ENCODE data around the gene NUP153. TPM values are rescaled to one million over a fixed set of nuclear protein-coding genes. Genes with fewer than 3 reads are reported as not detected.
"Not testable (repeated sequence)": the region's sequence is repeated elsewhere in the genome, so short reads cannot be mapped to it uniquely, and the experiment has no call there.

Gene NUP153
- total RNA-seq, 4 donors from 2014 or later: 35.5 to 42.2 (median 40.5) TPM

- 87 to 100% methylated on average over 2 of the region's 2 CpGs for WGBS, 2 donors
- H3K4me3 ChIP-seq (ENCODE audit: low read depth, poor library complexity, severe bottlenecking): no peak overlapping the region
- intact Hi-C loops (cut with DNase I; ENCODE audit: low total_unique reads): no loop called here
- TF ChIP-seq POLR2A (IDR thresholded peaks at IDR 0.05) (no peak), CTCF (IDR thresholded peaks at IDR 0.05) (no peak)
- DNase-seq (ENCODE audit: low spot score in 2 of 2): no peak
Measured at GRCh38 chr6:17709476-17709875, 2.8 kb upstream of the NUP153 start.

GRCh38 chr6:17708035-17708434 is 1.3 kb upstream of the NUP153 start:
- H3K4me3 ChIP-seq (ENCODE audit: low read depth, poor library complexity, severe bottlenecking); DNase-seq (ENCODE audit: low spot score in 2 of 2); intact Hi-C loops (cut with DNase I; ENCODE audit: low total_unique reads): not testable (repeated sequence)
- WGBS, 2 donors: 65 to 75% methylated on average over 12 of the region's 12 CpGs

- 29 to 32% methylated on average over 5 of the region's 5 CpGs for WGBS, 2 donors
- no peak for DNase-seq (ENCODE audit: low spot score in 2 of 2)
- no peak overlapping the region for H3K4me3 ChIP-seq (ENCODE audit: low read depth, poor library complexity, severe bottlenecking)
- intact Hi-C loops (cut with DNase I; ENCODE audit: low total_unique reads): no loop called here
- no peak for TF ChIP-seq CTCF (IDR thresholded peaks at IDR 0.05)
- no peak for TF ChIP-seq POLR2A (IDR thresholded peaks at IDR 0.05)
Measured at GRCh38 chr6:17707371-17707651, 586 bp upstream of the NUP153 start.

- peak overlapping the region; percentile 94 for H3K4me3 ChIP-seq (ENCODE audit: low read depth, poor library complexity, severe bottlenecking)
- WGBS, 2 donors: 0 to 1% methylated on average over 27 to 34 of the region's 58 CpGs
- TF ChIP-seq CTCF (IDR thresholded peaks at IDR 0.05) (no peak), POLR2A (IDR thresholded peaks at IDR 0.05) (no peak)
- peak; percentile 43 to 93 for DNase-seq (ENCODE audit: low spot score in 2 of 2)
- intact Hi-C loops (cut with DNase I; ENCODE audit: low total_unique reads): no loop called here
Measured at GRCh38 chr6:17705778-17706579, 746 bp downstream of the NUP153 start.

GRCh38 chr6:17705428-17705777 is 1.3 kb downstream of the NUP153 start:
- no peak for DNase-seq (ENCODE audit: low spot score in 2 of 2)
- TF ChIP-seq POLR2A (IDR thresholded peaks at IDR 0.05) (no peak), CTCF (IDR thresholded peaks at IDR 0.05) (no peak)
- peak overlapping the region; percentile 94 for H3K4me3 ChIP-seq (ENCODE audit: low read depth, poor library complexity, severe bottlenecking)
- intact Hi-C loops (cut with DNase I; ENCODE audit: low total_unique reads): no loop called here
- WGBS, 2 donors: 1% methylated on average over 10 of the region's 10 CpGs

- no peak for DNase-seq (ENCODE audit: low spot score in 2 of 2)
- 7 to 13% methylated on average over 1 of the region's 1 CpG for WGBS, 2 donors
- intact Hi-C loops (cut with DNase I; ENCODE audit: low total_unique reads): no loop called here
- TF ChIP-seq CTCF (IDR thresholded peaks at IDR 0.05) (no peak), POLR2A (IDR thresholded peaks at IDR 0.05) (no peak)
- H3K4me3 ChIP-seq (ENCODE audit: low read depth, poor library complexity, severe bottlenecking): no peak overlapping the region
Measured at GRCh38 chr6:17703256-17703694, 3.5 kb downstream of the NUP153 start.

Data from lower leg skin (tissue), 4 donors.